Left lung (tissue), 10 donors: ENCODE data around the gene SERPINA1. TPM values are rescaled to one million over a fixed set of nuclear protein-coding genes. Genes with fewer than 3 reads are reported as not detected.

Experiments
- ATAC-seq: fragments of 200-7000 bp; cut with Tn5 transposase; one replicate; pipeline ENCODE4 v1.9.1; 2020; ENCODE audit warnings: moderate library complexity
- DNase-seq, 4 donors: peaks; one replicate each; pipeline ENCODE4 v3.0.0-alpha.2; 2013 to 2020
- H3K27ac ChIP-seq, 2 donors: fragments of 200-600 bp; sonication (generic) in 1 of 2; one replicate each; pipeline versions ENCODE4 v1.5.0 to v1.8.0; 2020 to 2021
- H3K27me3 ChIP-seq, 2 donors: fragments of 200-600 bp; sonication (generic) in 1 of 2; one replicate each; pipeline versions ENCODE4 v1.5.0 to v1.8.0; 2020 to 2021
- H3K36me3 ChIP-seq, 2 donors: fragments of 200-600 bp; sonication (generic) in 1 of 2; one replicate each; pipeline versions ENCODE4 v1.5.0 to v1.8.0; 2020 to 2021
- H3K4me1 ChIP-seq, 2 donors: fragments of 200-600 bp; one replicate each; pipeline ENCODE4 v1.8.0; 2021
- H3K4me3 ChIP-seq, 2 donors: fragments of 200-600 bp; sonication (generic) in 1 of 2; one replicate each; pipeline versions ENCODE4 v1.5.0 to v1.8.0; 2020 to 2021; ENCODE audit warnings: mild to moderate bottlenecking in 1 of 2
- H3K9me3 ChIP-seq, 2 donors: fragments of 200-600 bp; sonication (generic) in 1 of 2; one replicate each; pipeline versions ENCODE4 v1.5.0 to v1.8.0; 2020 to 2021
- intact Hi-C, 2 donors: fragments of 100-400 bp; cut with DNase I; formaldehyde crosslinking; loops; one replicate each; pipeline versions ENCODE4 v1.11.2 to v1.14.2; 2022
- polyA plus RNA-seq, 6 donors: library from polyadenylated mRNA; unstranded; fragments of 120-200 nt; gene quantifications; one replicate each; pipeline ENCODE4 v1.2.1, GENCODE V29; 2013; ENCODE audit not compliant: insufficient read length in 6 of 6
- total RNA-seq, 2 donors: library from RNA; stranded (reverse); fragmentation: NEBNext Ultra II Directional; extraction: Animal tissue kit (Norgen Biotek cat#: 25700); gene quantifications; one replicate each; pipeline ENCODE4 v1.2.1, GENCODE V29; 2021
- TF ChIP-seq, protein P1 (sequence below), 2 donors: fragments of 200-600 bp; sonication (generic) in 1 of 2; IDR thresholded peaks; one replicate each; pipeline versions ENCODE4 v1.5.0 to v1.8.0; 2021; ENCODE audit warnings: antibody characterized with exemption in 2 of 2
- donor health status: DM: no; HTN: yes; CAD: no.
- donor health status: DM: no; HTN: no; CAD: no.

SERPINA1 gene
- total and polyA plus RNA-seq, 8 donors: 5.1 to 1,514 (median 8.5) TPM

DNA sequence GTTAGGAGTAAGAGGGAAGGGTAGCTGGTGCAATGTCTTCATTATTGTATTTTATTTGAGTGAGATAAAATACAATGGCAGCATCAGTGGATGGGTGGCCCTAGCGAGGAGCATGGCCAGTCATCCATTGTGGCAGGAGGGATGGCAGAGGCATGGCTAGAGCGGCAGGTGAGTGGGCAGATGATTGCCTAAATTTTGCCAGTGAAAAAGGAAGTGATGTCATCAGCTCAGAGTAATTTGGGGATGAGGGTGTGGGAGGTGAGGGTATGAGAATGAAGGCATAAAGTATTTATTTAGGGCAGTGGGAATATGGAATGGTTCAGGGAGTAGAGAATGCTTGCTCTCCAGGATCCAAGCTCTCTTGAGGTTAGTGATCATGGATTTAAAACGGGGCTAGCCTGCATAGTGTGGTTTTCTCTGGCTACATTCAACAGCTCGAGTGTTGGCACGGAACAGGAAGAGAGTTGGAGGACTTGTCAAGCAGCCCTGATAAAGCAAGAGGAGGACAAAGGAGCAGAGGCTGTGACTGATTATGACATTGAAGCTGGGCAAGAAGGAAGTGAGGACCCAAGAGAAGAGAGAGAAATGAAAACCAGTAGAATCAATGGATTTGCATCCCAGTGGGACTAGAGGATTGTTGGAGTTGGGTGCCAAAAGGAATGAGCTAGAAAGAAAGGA is 46.6 kb downstream of the SERPINA1 start:
- Histone ChIP-seq H3K27ac (peak overlapping the region; percentile 49 to 70), H3K4me3 (no peak overlapping the region), H3K4me1 (peaks cover 4 to 14% of the 10 kb centered on the region in 2 donors), H3K27me3 (no peaks in the 10 kb centered on the region), H3K9me3 (no peaks in the 10 kb centered on the region), H3K36me3 (no peaks in the 10 kb centered on the region)
- TF ChIP-seq, protein P1, sequence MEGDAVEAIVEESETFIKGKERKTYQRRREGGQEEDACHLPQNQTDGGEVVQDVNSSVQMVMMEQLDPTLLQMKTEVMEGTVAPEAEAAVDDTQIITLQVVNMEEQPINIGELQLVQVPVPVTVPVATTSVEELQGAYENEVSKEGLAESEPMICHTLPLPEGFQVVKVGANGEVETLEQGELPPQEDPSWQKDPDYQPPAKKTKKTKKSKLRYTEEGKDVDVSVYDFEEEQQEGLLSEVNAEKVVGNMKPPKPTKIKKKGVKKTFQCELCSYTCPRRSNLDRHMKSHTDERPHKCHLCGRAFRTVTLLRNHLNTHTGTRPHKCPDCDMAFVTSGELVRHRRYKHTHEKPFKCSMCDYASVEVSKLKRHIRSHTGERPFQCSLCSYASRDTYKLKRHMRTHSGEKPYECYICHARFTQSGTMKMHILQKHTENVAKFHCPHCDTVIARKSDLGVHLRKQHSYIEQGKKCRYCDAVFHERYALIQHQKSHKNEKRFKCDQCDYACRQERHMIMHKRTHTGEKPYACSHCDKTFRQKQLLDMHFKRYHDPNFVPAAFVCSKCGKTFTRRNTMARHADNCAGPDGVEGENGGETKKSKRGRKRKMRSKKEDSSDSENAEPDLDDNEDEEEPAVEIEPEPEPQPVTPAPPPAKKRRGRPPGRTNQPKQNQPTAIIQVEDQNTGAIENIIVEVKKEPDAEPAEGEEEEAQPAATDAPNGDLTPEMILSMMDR (IDR thresholded peaks at IDR 0.05): no peak
- intact Hi-C loops: no loop called here
- DNase-seq: peak in 1 of 4 donors; percentile 27
- ATAC-seq: peak; percentile 75

DNA sequence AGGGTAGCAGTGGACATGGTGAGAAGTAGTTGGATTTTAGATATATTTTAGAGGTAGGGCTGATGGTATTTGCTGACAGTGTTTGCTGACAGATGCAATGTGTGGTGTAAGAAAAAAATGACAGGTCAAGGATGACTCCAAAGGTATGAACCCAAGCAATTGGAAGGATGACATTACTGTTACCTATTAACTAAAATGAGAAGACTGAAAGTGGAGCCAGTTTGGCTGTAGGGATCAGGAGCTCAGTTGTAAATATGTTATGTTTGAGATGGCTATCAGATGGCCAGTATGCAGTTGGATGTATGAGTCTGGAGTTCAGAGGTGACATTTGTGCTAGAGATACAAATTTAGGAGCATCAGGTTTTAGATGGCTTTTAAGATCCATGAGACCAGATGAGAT is 47.9 kb downstream of the SERPINA1 start:
- H3K4me3 ChIP-seq: no peak overlapping the region
- H3K36me3 ChIP-seq: no peaks in the 10 kb centered on the region
- ATAC-seq (no peak), DNase-seq (no peak)
- no peak overlapping the region for H3K27ac ChIP-seq
- H3K4me1 ChIP-seq: peaks cover 4 to 14% of the 10 kb centered on the region in 2 donors
- TF ChIP-seq, protein P1 (IDR thresholded peaks at IDR 0.05): no peak
- no peaks in the 10 kb centered on the region for H3K9me3 ChIP-seq
- intact Hi-C loops: no loop called here
- no peaks in the 10 kb centered on the region for H3K27me3 ChIP-seq

DNA sequence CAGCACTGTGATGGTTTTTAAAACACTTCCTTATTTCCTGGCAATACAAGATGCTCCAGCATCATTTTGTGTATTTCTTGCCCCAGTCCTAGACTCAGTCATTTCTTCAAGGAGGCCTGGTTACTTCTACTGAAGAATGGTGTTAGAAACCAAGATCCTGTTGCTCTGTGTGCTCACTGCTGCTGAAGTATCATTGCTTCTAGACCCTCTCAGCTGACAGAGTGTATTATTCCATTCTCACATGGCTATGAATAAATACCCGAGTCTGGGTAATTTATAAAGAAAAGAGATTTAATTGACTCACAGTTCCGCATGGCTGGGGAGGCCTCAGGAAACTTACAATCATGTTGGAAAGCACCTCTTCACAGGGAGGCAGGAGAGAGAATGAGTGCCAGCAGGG is 50.4 kb downstream of the SERPINA1 start:
- ATAC-seq (no peak), DNase-seq (no peak)
- Histone ChIP-seq H3K4me1 (peaks cover 4 to 14% of the 10 kb centered on the region in 2 donors), H3K36me3 (no peaks in the 10 kb centered on the region), H3K9me3 (no peaks in the 10 kb centered on the region), H3K27me3 (no peaks in the 10 kb centered on the region), H3K4me3 (no peak overlapping the region), H3K27ac (no peak overlapping the region)
- TF ChIP-seq, protein P1 (IDR thresholded peaks at IDR 0.05): no peak
- intact Hi-C loops: no loop called here

DNA sequence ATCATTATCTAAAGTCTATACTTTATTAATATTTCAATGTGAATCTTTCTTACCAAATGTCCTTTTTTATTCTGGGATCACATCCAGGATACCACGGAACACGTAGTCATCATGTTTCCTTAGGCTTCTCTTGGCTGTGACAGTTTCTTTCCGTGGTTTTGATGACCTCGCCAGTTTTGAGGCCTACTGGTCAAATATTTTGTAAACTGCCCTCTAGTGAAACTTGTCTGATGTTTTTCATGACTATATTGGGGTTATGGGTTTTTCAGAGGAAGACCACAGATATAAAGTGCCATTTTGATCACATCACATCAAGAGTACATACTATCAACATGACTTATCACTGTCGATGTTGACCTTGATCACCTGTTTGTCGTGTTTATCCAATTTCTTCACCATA is 51.1 kb downstream of the SERPINA1 start:
- H3K4me3 ChIP-seq: no peak overlapping the region
- ATAC-seq (no peak), DNase-seq (no peak)
- H3K27me3 ChIP-seq: no peaks in the 10 kb centered on the region
- peaks cover 0 to 8% of the 10 kb centered on the region in 2 donors for H3K4me1 ChIP-seq
- no peaks in the 10 kb centered on the region for H3K9me3 ChIP-seq
- intact Hi-C loops: no loop called here
- no peak overlapping the region for H3K27ac ChIP-seq
- H3K36me3 ChIP-seq: no peaks in the 10 kb centered on the region
- TF ChIP-seq, protein P1 (IDR thresholded peaks at IDR 0.05): no peak

DNA sequence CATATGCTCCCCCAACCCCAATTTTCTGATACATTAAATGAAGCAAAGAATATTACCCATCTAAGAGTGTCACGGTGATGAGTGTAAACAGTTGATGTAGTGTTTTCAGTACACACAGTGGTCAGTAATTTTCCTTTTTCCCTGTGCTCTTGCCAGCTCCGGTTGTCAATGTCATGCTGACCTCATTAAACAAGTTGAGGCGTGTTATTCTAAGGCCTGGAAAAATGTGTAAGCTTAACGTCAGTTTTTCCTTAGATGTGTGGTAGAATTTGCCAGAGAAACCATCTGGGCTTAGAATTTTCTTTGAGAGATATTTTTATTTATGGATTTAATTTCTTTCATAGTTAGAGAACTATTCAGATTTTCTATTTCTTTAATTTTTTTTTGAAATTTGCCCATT is 53.5 kb downstream of the SERPINA1 start:
- no peak overlapping the region for H3K27ac ChIP-seq
- no peak overlapping the region for H3K4me3 ChIP-seq
- ATAC-seq (no peak), DNase-seq (no peak)
- no peaks in the 10 kb centered on the region for H3K27me3 ChIP-seq
- TF ChIP-seq, protein P1 (IDR thresholded peaks at IDR 0.05): no peak
- no peaks in the 10 kb centered on the region for H3K9me3 ChIP-seq
- intact Hi-C loops: no loop called here
- no peaks in the 10 kb centered on the region for H3K36me3 ChIP-seq
- H3K4me1 ChIP-seq: no peaks in the 10 kb centered on the region
